22Rv1 (cell line): ENCODE results near the gene AXIN1.

Source experiments
- H3K27ac ChIP-seq: fragments of 450-650 bp; 2 replicates; pipeline ENCODE4 v1.5.1; 2017
- ZFX ChIP-seq: fragments of 450-650 bp; IDR thresholded peaks from 2 replicates; pipeline ENCODE4 v1.6.1; 2017; ENCODE audit warnings: antibody characterized with exemption, borderline replicate concordance
- TF ChIP-seq, protein P1 (sequence below): fragments of 450-650 bp; IDR thresholded peaks from 2 replicates; pipeline ENCODE4 v1.5.1; 2017; ENCODE audit warnings: mild to moderate bottlenecking

The AXIN1 gene

DNA sequence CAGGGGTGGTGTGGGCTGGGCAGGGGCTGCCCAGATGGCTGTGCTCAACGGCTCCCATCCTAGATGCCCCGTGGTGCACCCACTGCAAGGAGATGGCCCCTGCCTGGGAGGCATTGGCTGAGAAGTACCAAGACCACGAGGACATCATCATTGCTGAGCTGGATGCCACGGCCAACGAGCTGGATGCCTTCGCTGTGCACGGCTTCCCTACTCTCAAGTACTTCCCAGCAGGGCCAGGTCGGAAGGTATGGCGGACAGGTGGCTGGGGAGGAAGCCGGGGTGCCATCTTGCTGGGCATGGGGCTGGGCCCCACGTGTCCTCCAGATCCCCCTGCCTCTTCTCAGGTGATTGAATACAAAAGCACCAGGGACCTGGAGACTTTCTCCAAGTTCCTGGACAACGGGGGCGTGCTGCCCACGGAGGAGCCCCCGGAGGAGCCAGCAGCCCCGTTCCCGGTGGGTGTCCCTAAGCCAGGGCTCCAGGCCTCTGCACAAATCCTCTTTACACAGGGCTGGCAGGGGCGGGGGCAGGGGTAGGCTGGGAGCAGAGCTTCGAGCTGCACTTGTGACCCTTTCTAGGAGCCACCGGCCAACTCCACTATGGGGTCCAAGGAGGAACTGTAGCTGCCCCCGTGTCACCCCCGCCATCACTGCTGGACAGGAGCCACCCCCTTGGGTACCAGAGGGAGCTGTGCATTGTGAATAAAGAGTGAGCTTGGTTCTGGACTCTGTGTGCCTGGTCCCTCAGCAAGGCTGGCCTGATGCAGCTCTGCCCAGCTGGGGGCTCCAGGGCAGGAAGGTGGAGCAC lies 65.8 kb downstream of the AXIN1 start:
- H3K27ac ChIP-seq: no peak overlapping the region
- TF ChIP-seq ZFX: no peak
- TF ChIP-seq, protein P1, sequence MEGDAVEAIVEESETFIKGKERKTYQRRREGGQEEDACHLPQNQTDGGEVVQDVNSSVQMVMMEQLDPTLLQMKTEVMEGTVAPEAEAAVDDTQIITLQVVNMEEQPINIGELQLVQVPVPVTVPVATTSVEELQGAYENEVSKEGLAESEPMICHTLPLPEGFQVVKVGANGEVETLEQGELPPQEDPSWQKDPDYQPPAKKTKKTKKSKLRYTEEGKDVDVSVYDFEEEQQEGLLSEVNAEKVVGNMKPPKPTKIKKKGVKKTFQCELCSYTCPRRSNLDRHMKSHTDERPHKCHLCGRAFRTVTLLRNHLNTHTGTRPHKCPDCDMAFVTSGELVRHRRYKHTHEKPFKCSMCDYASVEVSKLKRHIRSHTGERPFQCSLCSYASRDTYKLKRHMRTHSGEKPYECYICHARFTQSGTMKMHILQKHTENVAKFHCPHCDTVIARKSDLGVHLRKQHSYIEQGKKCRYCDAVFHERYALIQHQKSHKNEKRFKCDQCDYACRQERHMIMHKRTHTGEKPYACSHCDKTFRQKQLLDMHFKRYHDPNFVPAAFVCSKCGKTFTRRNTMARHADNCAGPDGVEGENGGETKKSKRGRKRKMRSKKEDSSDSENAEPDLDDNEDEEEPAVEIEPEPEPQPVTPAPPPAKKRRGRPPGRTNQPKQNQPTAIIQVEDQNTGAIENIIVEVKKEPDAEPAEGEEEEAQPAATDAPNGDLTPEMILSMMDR: no peak

DNA sequence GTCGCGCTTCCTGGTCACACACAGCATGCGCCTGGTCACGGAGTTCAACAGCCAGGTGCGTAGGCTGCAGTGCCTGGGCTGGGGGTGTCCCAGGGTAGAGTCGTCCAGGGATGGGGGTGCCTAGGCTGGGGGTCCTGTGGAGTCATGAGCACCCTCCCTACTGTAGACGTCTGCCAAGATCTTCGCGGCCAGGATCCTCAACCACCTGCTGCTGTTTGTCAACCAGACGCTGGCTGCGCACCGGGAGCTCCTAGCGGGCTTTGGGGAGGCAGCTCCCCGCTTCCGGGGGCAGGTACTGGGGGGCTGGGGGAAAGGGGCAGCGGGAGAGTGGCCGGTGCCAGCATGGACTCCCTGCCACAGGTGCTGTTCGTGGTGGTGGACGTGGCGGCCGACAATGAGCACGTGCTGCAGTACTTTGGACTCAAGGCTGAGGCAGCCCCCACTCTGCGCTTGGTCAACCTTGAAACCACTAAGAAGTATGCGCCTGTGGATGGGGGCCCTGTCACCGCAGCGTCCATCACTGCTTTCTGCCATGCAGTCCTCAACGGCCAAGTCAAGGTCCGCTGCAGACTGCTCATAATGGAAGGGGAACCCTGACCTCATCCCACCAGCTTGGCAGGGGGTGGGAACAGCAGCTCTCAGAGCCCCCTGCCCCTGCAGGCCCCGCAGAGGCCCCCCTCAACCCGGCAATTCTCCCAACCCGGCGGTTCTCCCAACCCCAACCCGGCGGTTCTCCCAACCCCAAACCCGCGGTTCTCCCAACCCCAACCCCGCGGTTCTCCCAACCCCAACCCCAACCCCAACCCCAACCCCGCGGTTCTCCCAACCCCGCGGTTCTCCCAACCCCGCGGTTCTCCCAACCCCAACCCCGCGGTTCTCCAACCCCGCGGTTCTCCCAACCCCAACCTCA lies 67.1 kb downstream of the AXIN1 start:
- H3K27ac ChIP-seq: no peak overlapping the region
- TF ChIP-seq ZFX: no peak
- TF ChIP-seq, protein P1: no peak

DNA sequence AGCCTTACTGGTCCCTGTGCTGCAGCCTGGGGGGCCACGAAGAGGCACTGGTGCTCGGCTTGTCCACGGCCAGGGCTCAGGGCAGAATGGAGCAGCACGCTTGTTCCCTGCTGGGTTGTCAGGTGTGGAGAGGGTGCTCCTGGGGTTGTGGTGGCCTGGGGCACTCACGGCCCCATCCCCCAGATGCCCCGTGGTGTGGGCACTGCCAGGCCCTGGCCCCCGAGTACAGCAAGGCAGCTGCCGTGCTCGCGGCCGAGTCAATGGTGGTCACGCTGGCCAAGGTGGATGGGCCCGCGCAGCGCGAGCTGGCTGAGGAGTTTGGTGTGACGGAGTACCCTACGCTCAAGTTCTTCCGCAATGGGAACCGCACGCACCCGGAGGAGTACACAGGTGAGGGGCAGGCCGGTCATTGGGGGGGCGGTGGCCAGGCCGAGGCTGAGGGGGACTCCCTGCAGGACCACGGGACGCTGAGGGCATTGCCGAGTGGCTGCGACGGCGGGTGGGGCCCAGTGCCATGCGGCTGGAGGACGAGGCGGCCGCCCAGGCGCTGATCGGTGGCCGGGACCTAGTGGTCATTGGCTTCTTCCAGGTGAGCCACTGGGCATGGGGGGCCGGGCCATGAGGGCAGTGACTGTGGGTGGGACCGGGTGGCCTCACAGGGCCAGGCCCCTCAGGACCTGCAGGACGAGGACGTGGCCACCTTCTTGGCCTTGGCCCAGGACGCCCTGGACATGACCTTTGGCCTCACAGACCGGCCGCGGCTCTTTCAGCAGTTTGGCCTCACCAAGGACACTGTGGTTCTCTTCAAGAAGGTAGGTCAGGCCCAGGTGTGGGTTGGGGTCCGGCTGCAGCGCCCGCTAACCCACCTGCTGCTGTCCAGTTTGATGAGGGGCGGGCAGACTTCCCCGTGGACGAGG lies 68.1 kb downstream of the AXIN1 start:
- no peak for TF ChIP-seq ZFX
- TF ChIP-seq, protein P1: no peak

DNA sequence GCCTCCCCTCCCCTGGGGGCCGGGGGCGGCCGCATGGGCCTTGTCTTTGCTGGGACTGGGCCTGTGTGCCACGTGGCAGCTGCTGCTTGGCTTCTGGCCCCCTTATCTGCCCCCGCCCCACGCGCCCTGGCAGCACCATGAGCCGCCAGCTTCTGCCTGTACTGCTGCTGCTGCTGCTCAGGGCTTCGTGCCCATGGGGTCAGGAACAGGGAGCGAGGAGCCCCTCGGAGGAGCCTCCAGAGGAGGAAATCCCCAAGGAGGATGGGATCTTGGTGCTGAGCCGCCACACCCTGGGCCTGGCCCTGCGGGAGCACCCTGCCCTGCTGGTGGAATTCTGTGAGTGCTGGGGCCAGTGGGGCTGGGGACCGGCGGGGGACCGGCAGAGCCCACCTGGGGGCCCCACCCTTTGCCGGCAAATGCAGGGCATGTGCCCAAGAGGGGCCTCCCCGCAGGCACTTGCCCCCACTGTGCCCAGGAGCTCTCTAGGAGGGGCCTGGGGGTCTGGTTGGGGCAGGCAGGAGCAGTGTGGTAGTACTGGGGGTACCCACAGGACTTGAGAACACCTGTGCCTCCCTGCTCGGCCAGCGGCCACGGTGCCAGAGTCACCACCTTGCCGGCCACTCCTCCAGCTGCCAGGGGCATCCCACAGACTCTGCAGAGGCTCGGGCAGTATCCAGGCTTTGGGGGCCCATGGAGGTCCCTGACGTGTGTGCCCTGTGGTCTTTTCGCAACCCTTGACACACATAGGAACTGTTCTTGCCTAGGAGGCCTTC lies 69.3 kb downstream of the AXIN1 start, which contains the start of gene PDIA2:
Gene PDIA2, plus strand, starts transcription at position 132 of the 773 bp plus-strand sequence. Its CDS starts 6 bp downstream, at position 138.
- TF ChIP-seq, protein P1: no peak
- no peak for TF ChIP-seq ZFX
- no peak within 1 kb of the TSS for H3K27ac ChIP-seq

More for the DNA sequence above, 68.1 kb downstream of the AXIN1 start:
- no peak overlapping the region for H3K27ac ChIP-seq

DNA sequence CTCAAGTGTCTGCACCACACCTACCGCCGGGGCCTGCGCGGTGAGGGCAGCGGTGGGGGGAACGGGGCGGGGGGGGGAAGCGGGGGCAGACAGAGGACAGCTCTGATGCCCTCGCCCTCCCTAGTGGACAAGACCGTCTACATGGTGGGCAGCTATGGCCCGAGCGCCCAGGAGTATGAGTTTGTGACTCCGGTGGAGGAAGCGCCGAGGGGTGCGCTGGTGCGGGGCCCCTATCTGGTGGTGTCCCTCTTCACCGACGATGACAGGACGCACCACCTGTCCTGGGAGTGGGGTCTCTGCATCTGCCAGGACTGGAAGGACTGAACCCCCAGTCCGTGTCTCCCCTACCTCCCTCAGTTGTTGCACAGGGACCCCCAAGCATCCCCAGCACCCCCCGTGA lies 70.0 kb downstream of the AXIN1 start:
- H3K27ac ChIP-seq: no peak overlapping the region
- TF ChIP-seq, protein P1: no peak
- TF ChIP-seq ZFX: no peak

DNA sequence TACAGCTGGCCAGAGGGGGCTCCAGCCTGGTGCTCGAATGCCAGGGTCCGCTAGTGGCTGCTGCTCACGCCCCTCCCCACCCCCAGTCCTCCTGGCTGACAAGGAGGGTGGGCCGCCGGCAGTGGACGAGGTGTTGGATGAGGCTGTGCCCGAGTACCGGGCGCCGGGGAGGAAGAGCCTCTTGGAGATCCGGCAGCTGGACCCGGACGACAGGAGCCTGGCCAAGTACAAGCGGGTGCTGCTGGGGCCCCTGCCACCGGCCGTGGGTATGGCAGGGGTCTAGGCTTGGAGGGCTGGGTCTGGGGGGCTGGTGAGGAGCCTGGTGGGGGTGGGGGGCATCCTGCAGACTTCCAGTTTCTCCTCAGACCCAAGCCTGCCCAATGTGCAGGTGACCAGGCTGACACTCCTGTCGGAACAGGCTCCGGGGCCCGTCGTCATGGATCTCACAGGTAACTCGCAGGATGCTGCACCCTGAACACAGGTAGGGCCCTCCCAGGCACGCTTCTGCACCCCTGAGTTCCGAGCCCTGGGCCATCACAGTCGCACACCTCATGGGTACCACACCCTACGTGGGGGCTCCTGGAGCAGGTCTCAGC lies 70.8 kb downstream of the AXIN1 start:
- no peak for TF ChIP-seq ZFX
- no peak overlapping the region for H3K27ac ChIP-seq
